GM12878 (cell line): ENCODE results near the gene TXLNB. TPM values are rescaled to one million over a fixed set of nuclear protein-coding genes. Genes with fewer than 3 reads are reported as not detected.

Experiments used
- ATAC-seq: fragments of 200-7000 bp; cut with Tn5 transposase; 3 replicates; pipeline ENCODE4 v1.9.1; 2020; ENCODE audit warnings: mild to moderate bottlenecking, moderate library complexity
- BruUV-seq: library from RNA; stranded (reverse); fragments of 400-500 nt; replicated peaks from 2 replicates; lab custom pipeline; 2021; lab: Mats Ljungman, UMichigan
- CTCF ChIA-PET: fragments of 300-600 bp; sonication (Branson Sonifier 250); formaldehyde crosslinking; extraction: SDS; loops from one replicate; lab custom pipeline; 2021; ENCODE audit warnings: inconsistent platforms; lab: Yijun Ruan, JAX
- POLR2A ChIA-PET: fragments of 350-600 bp; formaldehyde crosslinking; extraction: SDS; loops from one replicate; lab custom pipeline; 2021; ENCODE audit warnings: inconsistent platforms; lab: Charles Lee
- RAD21 ChIA-PET: fragments of 300-600 bp; sonication (Branson Sonifier 250); formaldehyde crosslinking; loops from one replicate; lab custom pipeline; 2023; ENCODE audit warnings: antibody characterized with exemption; ENCODE audit not compliant: unreplicated experiment; lab: Charles Lee
- SMC1A ChIA-PET: fragments of 300-600 bp; sonication (Branson Sonifier 250); formaldehyde crosslinking; loops from one replicate; lab custom pipeline; 2023; ENCODE audit not compliant: unreplicated experiment, uncharacterized antibody; lab: Charles Lee
- DNase-seq: peaks from one replicate; pipeline ENCODE4 v3.0.0-alpha.2; 2011; ENCODE audit warnings: low read depth, low spot score
- FAIRE-seq: peaks from 3 replicates; lab custom pipeline; 2011; peaks lifted over from hg19 to GRCh38; lab: Jason Lieb, UNC
- H2AFZ ChIP-seq: 2 replicates; pipeline ENCODE4 v1.6.0; 2011; ENCODE audit warnings: low read depth, low read length, control low read depth; ENCODE audit not compliant: control insufficient read depth
- H3K27ac ChIP-seq: 2 replicates; pipeline ENCODE4 v1.5.1; 2011; ENCODE audit warnings: control low read depth; ENCODE audit not compliant: control insufficient read depth, insufficient read depth
- H3K27me3 ChIP-seq, 2 experiments: replicated peaks in 1 of 2; 2 replicates each; pipeline versions ENCODE4 v1.6.0 to v1.6.1; 2011; ENCODE audit warnings: low read length in 1 of 2; ENCODE audit not compliant: control insufficient read depth in 2 of 2, insufficient read depth in 2 of 2
- H3K36me3 ChIP-seq, 2 experiments: 2 replicates each; pipeline ENCODE4 v1.5.1; 2011; ENCODE audit warnings: low read length in 1 of 2; ENCODE audit not compliant: control insufficient read depth in 2 of 2, insufficient read depth in 2 of 2
- H3K4me1 ChIP-seq: 2 replicates; pipeline ENCODE4 v1.6.1; 2011; ENCODE audit warnings: mild to moderate bottlenecking, low read length, moderate library complexity, mixed read lengths; ENCODE audit not compliant: control insufficient read depth, insufficient read depth
- H3K4me2 ChIP-seq: 2 replicates; pipeline ENCODE4 v1.6.0; 2011; ENCODE audit warnings: control low read depth; ENCODE audit not compliant: control insufficient read depth, insufficient read depth
- H3K4me3 ChIP-seq: fragments of 200-600 bp; sonication (generic); 2 replicates; pipeline ENCODE4 v1.5.1; 2016
- H3K79me2 ChIP-seq: 2 replicates; pipeline ENCODE4 v1.6.0; 2011; ENCODE audit warnings: low read length; ENCODE audit not compliant: control insufficient read depth, insufficient read depth
- H3K9ac ChIP-seq: 2 replicates; pipeline ENCODE4 v1.8.0; 2011; ENCODE audit warnings: low read length, control low read depth, mixed read lengths; ENCODE audit not compliant: control insufficient read depth, insufficient read depth
- H3K9me3 ChIP-seq: replicated peaks from 3 replicates; pipeline ENCODE4 v1.5.1; 2011; ENCODE audit warnings: mild to moderate bottlenecking, low read length; ENCODE audit not compliant: control insufficient read depth, insufficient read depth
- H4K20me1 ChIP-seq: 2 replicates; pipeline ENCODE4 v1.6.0; 2011; ENCODE audit not compliant: control insufficient read depth, insufficient read depth
- FOXM1 ChIP-seq: IDR thresholded peaks from 2 replicates; pipeline ENCODE4 v1.6.1; 2012; ENCODE audit warnings: low read depth, mild to moderate bottlenecking, inconsistent platforms, low read length, moderate library complexity
- IKZF1 ChIP-seq: fragments of 450-650 bp; conservative IDR thresholded peaks from 2 replicates; pipeline ENCODE4 v1.6.1; 2017; ENCODE audit warnings: antibody characterized with exemption, mild to moderate bottlenecking
- JUND ChIP-seq: IDR thresholded peaks from 2 replicates; pipeline ENCODE4 v1.6.1; 2012; ENCODE audit warnings: low read depth, mild to moderate bottlenecking, low read length, improper control_type of control experiment, moderate library complexity
- ZSCAN29 ChIP-seq: fragments of 450-650 bp; IDR thresholded peaks from 2 replicates; pipeline ENCODE4 v1.6.1; 2017; ENCODE audit warnings: mild to moderate bottlenecking, moderate library complexity
- WGBS: methylation state at CpG from one replicate; pipeline ENCODE4 v1.1.6; 2016; ENCODE audit warnings: low lambda C conversion rate; ENCODE audit not compliant: insufficient replicate concordance, insufficient coverage; ENCODE audit errors: missing lambda C conversion rate; 5-methylcytosine and 5-hydroxymethylcytosine counted together
- in situ Hi-C: fragments of 300-500 bp; cut with MboI; formaldehyde crosslinking; loops from 9 replicates; pipeline ENCODE4 v1.14.3; 2018; ENCODE audit warnings: mixed read lengths
- intact Hi-C: fragments of 100-400 bp; cut with micrococcal nuclease; formaldehyde crosslinking; loops from one replicate; pipeline ENCODE4 v1.14.2; 2022; ENCODE audit not compliant: unreplicated experiment
- polyA plus RNA-seq, 11 experiments: library from polyadenylated mRNA; depleted of rRNA in 4 of 11; unstranded in 6 of 11; stranded (reverse) in 5 of 11; fragments of >200 nt; fragmentation: Nextera tagmentation in 4 of 11; fragmentation: Illumina TruSeq in 1 of 11; extraction: Ambion mirVana in 4 of 11; extraction: Trizol in 1 of 11; gene quantifications; 1 replicate in 1 of 11; 2 replicates in 10 of 11; pipeline versions ENCODE4 v1.2.1 to v1.2.3, GENCODE V29; 2011 to 2016; ENCODE audit warnings: inconsistent platforms in 2 of 11, missing spikeins in 2 of 11, low read depth in 1 of 11
- total RNA-seq, 4 experiments: library from RNA; depleted of rRNA in 3 of 4; stranded (reverse); fragments of >200 nt in 3 of 4; fragmentation: Illumina TruSeq in 1 of 4; extraction: Trizol in 1 of 4; gene quantifications; 2 replicates each; pipeline versions ENCODE4 v1.2.1 to v1.2.3, GENCODE V29; 2013 to 2021
- TF ChIP-seq, protein P1 (sequence below): fragments of 450-650 bp; IDR thresholded peaks from 2 replicates; pipeline ENCODE4 v1.6.1; 2017; ENCODE audit warnings: antibody characterized with exemption, mild to moderate bottlenecking, moderate library complexity
- TF ChIP-seq, protein P2 (sequence below): IDR thresholded peaks from 2 replicates; pipeline ENCODE4 v1.6.1; 2012; ENCODE audit warnings: mild to moderate bottlenecking, low read depth, low read length
- TF ChIP-seq, protein P3 (sequence below): fragments of 450-650 bp; IDR thresholded peaks from 2 replicates; pipeline ENCODE4 v1.6.1; 2016; ENCODE audit warnings: mild to moderate bottlenecking
- TF ChIP-seq, protein P4 (sequence below): IDR thresholded peaks from 2 replicates; pipeline ENCODE4 v1.6.1; 2011; ENCODE audit warnings: mild to moderate bottlenecking, low read depth, low read length, moderate library complexity; ENCODE audit not compliant: insufficient replicate concordance

Gene TXLNB
- total and polyA plus RNA-seq, 10 of the 15 experiments (the other 5 are each of a cell fraction or from before 2014, with no cell fraction given): 0.07 to 1.3 (median 0.22) TPM; not detected in 1

DNA sequence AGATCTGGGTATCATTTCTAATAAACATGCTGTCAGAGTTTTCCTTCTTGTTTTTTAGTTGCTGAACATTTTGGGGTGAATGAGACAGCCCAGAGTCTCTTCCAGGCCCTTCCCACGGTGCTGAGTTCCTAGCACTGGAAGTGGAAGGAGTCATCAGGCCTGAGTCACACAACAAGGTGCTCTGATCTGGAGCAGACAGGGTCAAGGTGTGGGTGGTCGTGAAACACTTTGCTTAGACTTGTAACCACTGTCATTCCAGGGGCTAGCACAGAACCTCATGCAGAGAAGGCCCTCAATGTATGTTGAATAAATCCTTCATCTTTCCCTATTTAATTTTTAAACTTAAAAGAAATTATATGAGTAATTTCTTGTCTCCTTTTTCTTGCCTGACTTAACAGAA lies 60.6 kb downstream of the TXLNB start:
- ChIA-PET POLR2A (no interaction called here), RAD21 (interaction anchor here (1.0 to 1.8 kb wide), 8 partner anchors 9 to 415 kb away, joined by 3 to 49 read pairs (median 6); no protein-coding TSS in a partner anchor)
- intact Hi-C loops: no loop called here
- no peak overlapping the region for H2AFZ ChIP-seq
- H3K27ac ChIP-seq: no peak overlapping the region
- no peak overlapping the region for H3K4me3 ChIP-seq
- no peak for DNase-seq
- FAIRE-seq: no peak
- no TSS peak for BruUV-seq
- in situ Hi-C loops: no loop called here
- H4K20me1 ChIP-seq: no peaks in the 10 kb centered on the region
- no peak overlapping the region for H3K4me2 ChIP-seq
- no peak overlapping the region for H3K9ac ChIP-seq
- no peaks in the 10 kb centered on the region for H3K79me2 ChIP-seq
- TF ChIP-seq, protein P1, sequence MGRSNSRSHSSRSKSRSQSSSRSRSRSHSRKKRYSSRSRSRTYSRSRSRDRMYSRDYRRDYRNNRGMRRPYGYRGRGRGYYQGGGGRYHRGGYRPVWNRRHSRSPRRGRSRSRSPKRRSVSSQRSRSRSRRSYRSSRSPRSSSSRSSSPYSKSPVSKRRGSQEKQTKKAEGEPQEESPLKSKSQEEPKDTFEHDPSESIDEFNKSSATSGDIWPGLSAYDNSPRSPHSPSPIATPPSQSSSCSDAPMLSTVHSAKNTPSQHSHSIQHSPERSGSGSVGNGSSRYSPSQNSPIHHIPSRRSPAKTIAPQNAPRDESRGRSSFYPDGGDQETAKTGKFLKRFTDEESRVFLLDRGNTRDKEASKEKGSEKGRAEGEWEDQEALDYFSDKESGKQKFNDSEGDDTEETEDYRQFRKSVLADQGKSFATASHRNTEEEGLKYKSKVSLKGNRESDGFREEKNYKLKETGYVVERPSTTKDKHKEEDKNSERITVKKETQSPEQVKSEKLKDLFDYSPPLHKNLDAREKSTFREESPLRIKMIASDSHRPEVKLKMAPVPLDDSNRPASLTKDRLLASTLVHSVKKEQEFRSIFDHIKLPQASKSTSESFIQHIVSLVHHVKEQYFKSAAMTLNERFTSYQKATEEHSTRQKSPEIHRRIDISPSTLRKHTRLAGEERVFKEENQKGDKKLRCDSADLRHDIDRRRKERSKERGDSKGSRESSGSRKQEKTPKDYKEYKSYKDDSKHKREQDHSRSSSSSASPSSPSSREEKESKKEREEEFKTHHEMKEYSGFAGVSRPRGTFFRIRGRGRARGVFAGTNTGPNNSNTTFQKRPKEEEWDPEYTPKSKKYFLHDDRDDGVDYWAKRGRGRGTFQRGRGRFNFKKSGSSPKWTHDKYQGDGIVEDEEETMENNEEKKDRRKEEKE: no peak
- no peak for TF ChIP-seq IKZF1
- no peak for TF ChIP-seq ZSCAN29
- TF ChIP-seq, protein P2, sequence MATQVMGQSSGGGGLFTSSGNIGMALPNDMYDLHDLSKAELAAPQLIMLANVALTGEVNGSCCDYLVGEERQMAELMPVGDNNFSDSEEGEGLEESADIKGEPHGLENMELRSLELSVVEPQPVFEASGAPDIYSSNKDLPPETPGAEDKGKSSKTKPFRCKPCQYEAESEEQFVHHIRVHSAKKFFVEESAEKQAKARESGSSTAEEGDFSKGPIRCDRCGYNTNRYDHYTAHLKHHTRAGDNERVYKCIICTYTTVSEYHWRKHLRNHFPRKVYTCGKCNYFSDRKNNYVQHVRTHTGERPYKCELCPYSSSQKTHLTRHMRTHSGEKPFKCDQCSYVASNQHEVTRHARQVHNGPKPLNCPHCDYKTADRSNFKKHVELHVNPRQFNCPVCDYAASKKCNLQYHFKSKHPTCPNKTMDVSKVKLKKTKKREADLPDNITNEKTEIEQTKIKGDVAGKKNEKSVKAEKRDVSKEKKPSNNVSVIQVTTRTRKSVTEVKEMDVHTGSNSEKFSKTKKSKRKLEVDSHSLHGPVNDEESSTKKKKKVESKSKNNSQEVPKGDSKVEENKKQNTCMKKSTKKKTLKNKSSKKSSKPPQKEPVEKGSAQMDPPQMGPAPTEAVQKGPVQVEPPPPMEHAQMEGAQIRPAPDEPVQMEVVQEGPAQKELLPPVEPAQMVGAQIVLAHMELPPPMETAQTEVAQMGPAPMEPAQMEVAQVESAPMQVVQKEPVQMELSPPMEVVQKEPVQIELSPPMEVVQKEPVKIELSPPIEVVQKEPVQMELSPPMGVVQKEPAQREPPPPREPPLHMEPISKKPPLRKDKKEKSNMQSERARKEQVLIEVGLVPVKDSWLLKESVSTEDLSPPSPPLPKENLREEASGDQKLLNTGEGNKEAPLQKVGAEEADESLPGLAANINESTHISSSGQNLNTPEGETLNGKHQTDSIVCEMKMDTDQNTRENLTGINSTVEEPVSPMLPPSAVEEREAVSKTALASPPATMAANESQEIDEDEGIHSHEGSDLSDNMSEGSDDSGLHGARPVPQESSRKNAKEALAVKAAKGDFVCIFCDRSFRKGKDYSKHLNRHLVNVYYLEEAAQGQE: no peak
- no peak for TF ChIP-seq JUND
- no peak for TF ChIP-seq FOXM1
- TF ChIP-seq, protein P3, sequence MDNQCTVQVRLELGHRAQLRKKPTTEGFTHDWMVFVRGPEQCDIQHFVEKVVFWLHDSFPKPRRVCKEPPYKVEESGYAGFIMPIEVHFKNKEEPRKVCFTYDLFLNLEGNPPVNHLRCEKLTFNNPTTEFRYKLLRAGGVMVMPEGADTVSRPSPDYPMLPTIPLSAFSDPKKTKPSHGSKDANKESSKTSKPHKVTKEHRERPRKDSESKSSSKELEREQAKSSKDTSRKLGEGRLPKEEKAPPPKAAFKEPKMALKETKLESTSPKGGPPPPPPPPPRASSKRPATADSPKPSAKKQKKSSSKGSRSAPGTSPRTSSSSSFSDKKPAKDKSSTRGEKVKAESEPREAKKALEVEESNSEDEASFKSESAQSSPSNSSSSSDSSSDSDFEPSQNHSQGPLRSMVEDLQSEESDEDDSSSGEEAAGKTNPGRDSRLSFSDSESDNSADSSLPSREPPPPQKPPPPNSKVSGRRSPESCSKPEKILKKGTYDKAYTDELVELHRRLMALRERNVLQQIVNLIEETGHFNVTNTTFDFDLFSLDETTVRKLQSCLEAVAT: no peak
- TF ChIP-seq, protein P4, sequence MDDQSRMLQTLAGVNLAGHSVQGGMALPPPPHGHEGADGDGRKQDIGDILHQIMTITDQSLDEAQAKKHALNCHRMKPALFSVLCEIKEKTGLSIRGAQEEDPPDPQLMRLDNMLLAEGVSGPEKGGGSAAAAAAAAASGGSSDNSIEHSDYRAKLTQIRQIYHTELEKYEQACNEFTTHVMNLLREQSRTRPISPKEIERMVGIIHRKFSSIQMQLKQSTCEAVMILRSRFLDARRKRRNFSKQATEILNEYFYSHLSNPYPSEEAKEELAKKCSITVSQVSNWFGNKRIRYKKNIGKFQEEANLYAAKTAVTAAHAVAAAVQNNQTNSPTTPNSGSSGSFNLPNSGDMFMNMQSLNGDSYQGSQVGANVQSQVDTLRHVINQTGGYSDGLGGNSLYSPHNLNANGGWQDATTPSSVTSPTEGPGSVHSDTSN: no peak
- TF ChIP-seq, all 136 proteins: peak for 0
- SMC1A ChIA-PET: interaction anchor here (0.7 to 4.3 kb wide), 10 partner anchors 10 to 415 kb away, joined by 3 to 35 read pairs (median 6); partner anchors contain the start of gene TXLNB
- 0% methylated on average over 2 of the region's 2 CpGs for WGBS
- H3K4me1 ChIP-seq: no peaks in the 10 kb centered on the region
- no peaks in the 10 kb centered on the region; the same call in 1 of the 3 replicates for H3K9me3 ChIP-seq
- no peaks in the 10 kb centered on the region for H3K36me3 ChIP-seq
- ATAC-seq: no peak
- CTCF ChIA-PET: interaction anchor here (0.6 to 3.1 kb wide), 11 partner anchors 10 to 245 kb away, joined by 3 to 41 read pairs (median 5); no protein-coding TSS in a partner anchor
- no peaks in the 10 kb centered on the region for H3K27me3 ChIP-seq
